ENCODE measurements around the gene PTPRT.
A peak's percentile ranks its signal among the peaks of the same experiment; 100 is the strongest.
"Not testable (repeated sequence)": the region's sequence is repeated elsewhere in the genome, so short reads cannot be mapped to it uniquely, and the experiment has no call there.

PTPRT gene

GRCh38 chr20:42255821-42256220 is 933.9 kb downstream of the PTPRT start:
- DNase-seq, result no peak

DNA sequence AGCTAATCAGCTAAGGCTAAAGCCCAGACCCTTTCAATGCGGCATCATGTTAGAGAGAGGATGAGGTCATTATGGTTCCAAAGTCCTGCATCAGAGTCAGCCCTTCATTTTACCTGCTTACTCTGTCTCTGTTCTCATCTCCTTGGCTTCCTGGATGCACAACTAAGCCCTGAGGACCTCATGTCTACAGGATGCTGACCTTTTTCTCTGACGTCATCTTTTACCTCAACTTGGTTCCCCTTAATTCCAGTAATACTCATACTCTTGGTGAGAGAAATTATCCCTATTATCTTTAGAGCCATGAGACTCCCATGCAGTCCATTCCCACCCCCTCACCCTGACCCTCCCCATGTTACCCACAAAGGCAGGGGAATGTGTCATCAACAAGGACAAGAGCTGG is 935.0 kb downstream of the PTPRT start:
- DNase-seq, result no peak

GRCh38 chr20:42252116-42252515 is 937.6 kb downstream of the PTPRT start:
- no peak for DNase-seq

DNA sequence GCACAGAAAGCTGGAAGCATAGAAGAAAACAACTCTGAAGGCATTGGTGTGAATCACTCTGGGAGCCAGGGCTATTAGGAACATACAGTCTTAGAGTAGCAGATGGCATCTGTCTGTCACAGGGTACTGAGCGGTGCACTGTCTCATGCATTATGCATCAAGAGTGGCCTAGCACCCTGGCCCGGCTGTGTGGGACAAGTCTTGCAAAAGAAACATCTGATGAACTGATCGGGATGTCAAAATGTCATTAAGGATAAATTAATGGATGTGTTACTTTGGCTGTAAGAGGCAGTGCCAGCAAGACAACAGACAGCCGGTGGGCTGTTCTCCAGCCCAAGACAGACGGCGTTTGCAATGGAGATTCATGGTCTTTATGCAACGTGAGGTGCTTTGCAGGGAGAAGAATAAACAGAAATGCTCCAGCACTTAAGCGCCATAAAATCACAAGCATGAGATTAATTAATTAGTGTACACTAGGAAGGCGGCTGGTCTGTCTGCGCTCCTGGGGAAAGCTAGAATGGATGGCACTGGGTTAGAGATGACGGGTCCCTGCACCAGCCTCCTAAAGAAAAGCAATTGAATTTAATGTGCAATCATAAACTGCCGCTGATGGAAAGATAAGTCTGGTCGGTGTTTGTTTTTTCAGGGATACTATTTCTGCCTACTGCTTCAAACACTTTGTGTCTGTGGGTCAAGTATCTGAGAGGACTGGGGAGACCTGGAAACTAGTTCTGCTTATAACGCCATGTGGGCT is 970.9 kb downstream of the PTPRT start:
- DNase-seq, result no peak

- no peak for DNase-seq
Observed at GRCh38 chr20:42214074-42214473, 975.6 kb downstream of the PTPRT start.

GRCh38 chr20:42212391-42212790 is 977.3 kb downstream of the PTPRT start:
- DNase-seq, result peak in 2 of 56 donors; percentile 3 to 4

- not testable (repeated sequence) for DNase-seq
Observed at GRCh38 chr20:42206557-42206956, 983.1 kb downstream of the PTPRT start.

DNA sequence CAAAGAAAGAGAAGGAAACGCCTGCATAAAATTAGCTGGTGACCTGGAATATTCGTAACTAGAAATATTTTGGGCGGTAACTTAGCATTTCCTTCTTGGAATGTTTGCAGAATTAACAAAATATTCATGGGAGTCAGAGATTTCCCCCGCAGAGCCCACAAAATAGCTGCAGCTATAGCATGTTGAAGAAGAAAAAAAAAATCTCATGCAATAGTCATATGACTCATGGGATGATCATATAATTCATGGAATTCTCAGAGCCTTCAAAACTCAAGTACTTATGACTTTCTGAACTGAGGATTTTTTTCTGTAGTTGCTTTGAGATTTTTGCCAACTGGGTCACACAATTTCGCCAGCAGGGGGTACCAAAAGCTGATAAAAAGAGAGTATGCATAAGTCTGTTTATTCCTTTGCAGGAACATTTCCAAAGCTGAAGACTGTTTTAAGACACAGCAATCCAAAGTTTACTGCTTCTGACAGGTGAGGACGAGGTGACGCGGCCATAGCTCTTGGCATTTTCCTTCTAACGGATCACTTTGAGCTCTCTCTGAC is 985.5 kb downstream of the PTPRT start:
- peak in 19 of 56 donors; percentile 0 to 63 (median 11) for DNase-seq

DNA sequence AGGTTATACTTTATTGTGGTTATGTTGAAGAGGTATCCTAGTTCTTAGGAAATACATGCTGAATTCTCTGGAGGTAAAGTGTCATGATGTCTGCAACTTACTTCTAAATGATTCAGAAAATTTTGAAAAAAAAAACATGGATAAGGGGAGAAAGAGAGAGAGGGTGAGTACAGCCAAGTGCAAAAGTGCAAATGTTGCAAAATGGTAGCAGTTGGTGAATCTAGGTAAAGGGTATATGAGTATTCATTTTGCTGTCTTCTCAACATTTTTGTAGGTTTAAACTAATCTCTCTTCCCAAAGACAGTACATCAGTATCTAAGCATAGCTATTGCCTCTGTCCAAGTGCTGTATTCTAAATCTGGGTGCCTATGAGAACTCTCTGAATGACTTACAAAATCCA is 992.1 kb downstream of the PTPRT start:
- DNase-seq, result no peak

DNA sequence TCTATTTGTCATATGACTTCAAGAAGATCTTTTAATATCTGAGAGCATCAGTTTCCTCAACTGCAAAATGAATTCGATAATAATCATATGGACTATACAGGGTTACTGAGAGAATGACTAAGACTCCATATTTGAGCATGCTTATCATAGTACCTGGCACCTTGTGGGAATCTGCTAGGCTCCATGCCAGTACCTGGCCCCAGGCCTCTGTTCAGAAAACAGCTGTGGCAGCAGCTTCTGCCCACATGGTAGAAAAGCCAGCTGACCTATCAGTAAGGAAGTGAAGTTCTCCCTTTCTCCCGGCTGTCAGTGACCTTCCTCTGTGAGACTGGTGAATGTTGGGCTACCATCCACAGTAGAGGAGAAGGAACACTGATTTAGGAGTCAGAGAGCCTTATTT is 996.6 kb downstream of the PTPRT start:
- no peak for DNase-seq

DNA sequence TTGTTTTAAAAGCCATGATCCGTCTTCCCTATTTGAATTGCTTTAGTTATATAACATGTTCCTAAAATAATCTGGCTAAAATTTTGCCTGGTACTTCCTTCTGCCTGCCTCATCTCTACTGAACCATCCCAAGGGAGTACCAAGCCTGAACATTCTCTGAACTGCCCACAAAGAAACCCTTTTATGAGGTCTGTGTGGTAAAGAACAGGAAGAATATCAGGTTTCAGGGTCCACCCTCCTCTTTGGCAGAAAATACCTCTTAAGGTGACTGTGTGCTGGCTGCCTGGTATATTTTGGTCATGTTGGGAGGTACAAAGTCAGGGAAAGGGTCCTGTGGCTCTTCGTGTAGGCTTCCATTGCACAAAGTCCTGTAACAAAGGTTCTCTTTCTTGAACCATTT is 997.4 kb downstream of the PTPRT start:
- no peak for DNase-seq

GRCh38 chr20:42191140-42191860 is 998.4 kb downstream of the PTPRT start:
- no peak for DNase-seq

DNA sequence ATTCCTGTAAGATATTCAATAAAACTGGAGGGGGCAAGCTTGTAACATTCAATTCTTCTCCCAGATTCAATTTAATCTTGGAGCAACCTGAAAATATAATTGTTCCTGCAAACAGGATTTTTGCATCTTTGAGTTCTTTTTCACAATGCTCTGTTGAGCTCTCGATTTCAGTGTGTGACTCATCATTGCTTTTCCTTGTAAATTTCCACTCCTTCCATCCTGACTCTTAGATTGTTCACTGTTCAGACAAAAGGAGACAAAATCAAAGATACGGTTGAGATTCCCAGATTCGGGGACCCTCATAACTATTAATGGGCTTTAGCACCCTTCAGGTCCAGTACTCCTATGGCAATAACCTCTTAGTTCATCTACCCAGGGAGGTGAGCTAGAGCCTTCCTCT is 999.6 kb downstream of the PTPRT start:
- peak in 1 of 56 donors; percentile 8 for DNase-seq

DNA sequence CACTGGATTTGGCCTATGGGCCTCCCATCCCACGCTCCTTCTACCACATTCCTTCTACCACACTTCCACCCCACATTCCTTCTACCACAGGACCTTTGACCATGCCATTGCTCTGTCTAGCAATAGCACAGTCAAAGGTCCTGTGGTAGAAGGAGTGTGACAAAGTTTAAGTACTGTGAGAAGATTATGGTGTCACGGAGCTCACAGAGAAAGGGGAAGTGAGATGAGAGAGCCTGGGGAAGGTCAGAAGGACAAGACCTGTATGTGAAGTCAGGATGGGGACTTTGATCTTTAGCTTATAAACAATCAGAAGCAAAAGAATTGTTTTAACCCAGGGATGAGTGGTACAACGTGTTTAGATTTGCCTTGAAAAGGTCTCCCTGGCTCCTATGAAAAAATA is 1003.4 kb downstream of the PTPRT start:
- no peak for DNase-seq

GRCh38 chr20:42183147-42183546 is 1006.6 kb downstream of the PTPRT start:
- no peak for DNase-seq

- no peak for DNase-seq
Observed at GRCh38 chr20:42181064-42181463, 1008.6 kb downstream of the PTPRT start.

- peak in 1 of 56 donors; percentile 30 for DNase-seq
Observed at GRCh38 chr20:42179768-42180167, 1009.9 kb downstream of the PTPRT start.

- DNase-seq, result no peak
Observed at GRCh38 chr20:42173440-42173839, 1016.3 kb downstream of the PTPRT start.

DNA sequence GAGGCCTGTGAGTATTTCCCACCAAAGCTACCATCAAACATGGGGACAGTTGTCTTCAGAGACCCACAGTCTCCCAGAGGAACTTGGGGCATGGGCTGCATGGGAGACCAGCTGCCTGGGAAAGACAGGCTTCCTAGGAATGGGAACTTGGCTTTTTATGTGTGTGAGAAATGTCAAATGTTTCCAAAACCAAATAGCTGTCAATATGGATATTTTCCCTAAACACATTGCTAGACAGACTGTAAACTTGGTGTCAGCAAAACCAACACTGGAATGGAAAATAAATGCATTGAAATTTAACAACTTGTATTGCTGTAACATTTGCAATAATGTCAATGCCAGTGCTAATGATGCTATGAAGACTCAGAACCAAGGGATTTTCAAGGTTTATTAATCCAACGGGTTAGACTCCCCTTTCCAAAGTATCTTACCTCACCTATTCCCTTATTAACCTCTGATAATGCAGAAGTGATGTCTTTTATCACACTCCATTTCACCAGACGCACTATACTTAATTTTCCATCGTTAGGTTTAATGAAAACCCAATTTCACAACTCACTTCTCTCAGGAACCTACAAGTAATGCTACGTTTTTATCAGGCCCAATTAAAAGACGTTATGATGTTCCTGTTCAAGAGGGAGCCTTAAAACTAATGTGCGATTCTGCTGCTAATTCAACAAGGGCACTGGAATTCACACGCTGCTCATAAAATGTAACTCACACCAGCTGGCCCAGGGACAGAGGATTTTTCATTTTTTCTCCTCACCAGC is 1025.4 kb downstream of the PTPRT start:
- DNase-seq, result no peak

DNA sequence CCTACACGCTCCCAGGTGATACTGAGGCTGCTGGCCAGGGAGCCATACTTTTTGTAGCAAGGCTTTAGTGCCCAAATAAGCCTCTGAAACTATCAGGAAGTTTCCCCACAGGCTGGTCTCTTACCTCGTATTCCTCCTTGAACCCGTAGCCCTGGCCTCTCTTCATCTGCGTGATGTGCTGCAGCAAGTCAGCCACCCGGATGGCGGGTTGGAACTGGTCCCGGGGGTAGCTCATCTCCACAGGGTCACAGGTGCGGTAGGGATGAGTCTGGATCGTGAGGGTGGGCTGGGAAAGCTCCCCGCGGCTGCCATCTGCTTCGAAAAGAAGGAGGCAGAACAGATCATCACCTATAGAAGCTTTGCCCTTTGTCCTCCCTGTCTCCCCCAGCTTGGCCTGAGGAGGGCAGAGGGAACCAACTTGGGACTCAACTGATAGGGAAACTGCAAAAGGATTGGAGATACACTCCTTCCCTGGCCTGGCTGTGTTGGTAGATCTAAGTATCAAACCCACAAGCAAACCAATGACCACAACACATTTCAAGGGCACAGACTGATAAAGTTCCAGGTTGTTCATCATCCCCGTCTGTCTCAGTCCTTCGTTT is 1028.4 kb downstream of the PTPRT start:
- DNase-seq, result no peak

DNA sequence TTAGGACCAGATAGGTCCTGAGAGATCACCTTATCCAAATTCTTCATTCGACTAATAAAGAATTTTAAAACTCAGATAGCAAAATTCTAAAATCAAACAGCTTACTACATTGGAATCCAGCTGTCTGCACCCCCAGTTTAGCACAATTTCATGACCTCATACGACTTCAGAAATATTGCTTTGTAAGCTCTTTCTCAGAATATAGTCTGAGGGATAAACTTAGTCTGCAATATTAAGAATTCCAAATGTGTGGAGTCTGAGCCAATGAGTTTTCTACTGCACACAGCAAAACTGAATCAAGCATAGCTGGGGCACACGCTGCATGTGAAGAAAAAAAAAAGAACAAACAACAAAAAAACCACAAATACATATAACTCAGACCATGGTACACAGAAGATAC is 1029.9 kb downstream of the PTPRT start:
- DNase-seq, result no peak
